Skin epidermis (tissue), 12 donors: Measurements from ENCODE around the gene BCL7B.
"Not testable (repeated sequence)": the region's sequence is repeated elsewhere in the genome, so short reads cannot be mapped to it uniquely, and the experiment has no call there.

Source experiments
- H3K27ac ChIP-seq, 21 experiments: fragments of 200-600 bp; sonication (generic) in 11 of 21; one replicate each; pipeline ENCODE4 v1.5.0; 2020; ENCODE audit warnings: mild to moderate bottlenecking in 3 of 21, inconsistent platforms in 2 of 21, moderate library complexity in 2 of 21
- H3K4me3 ChIP-seq, 7 experiments: fragments of 200-600 bp; sonication (generic) in 2 of 7; one replicate each; pipeline ENCODE4 v1.5.0; 2020; ENCODE audit warnings: inconsistent platforms in 2 of 7, mild to moderate bottlenecking in 2 of 7, moderate library complexity in 1 of 7

The BCL7B gene

GRCh38 chr7:73512018-73512780 lies 45.3 kb downstream of the BCL7B start:
- Histone ChIP-seq H3K27ac (no peak overlapping the region), H3K4me3 (no peak overlapping the region)

GRCh38 chr7:73509463-73509862 lies 48.0 kb downstream of the BCL7B start:
- Histone ChIP-seq H3K27ac (no peak overlapping the region), H3K4me3 (no peak overlapping the region)

GRCh38 chr7:73507556-73507955 lies 49.9 kb downstream of the BCL7B start:
- Histone ChIP-seq H3K27ac (no peak overlapping the region), H3K4me3 (no peak overlapping the region)

GRCh38 chr7:73504920-73505319 lies 52.6 kb downstream of the BCL7B start:
- no peak overlapping the region for H3K4me3 ChIP-seq
- no peak overlapping the region for H3K27ac ChIP-seq

GRCh38 chr7:73504017-73504416 lies 53.5 kb downstream of the BCL7B start:
- no peak overlapping the region for H3K27ac ChIP-seq
- H3K4me3 ChIP-seq = no peak overlapping the region

GRCh38 chr7:73503229-73503628 lies 54.3 kb downstream of the BCL7B start:
- H3K27ac ChIP-seq = no peak overlapping the region

GRCh38 chr7:73496626-73497025 lies 60.9 kb downstream of the BCL7B start:
- H3K4me3 ChIP-seq = no peak overlapping the region
- H3K27ac ChIP-seq = no peak overlapping the region

More at GRCh38 chr7:73503229-73503628, 54.3 kb downstream of the BCL7B start:
- H3K4me3 ChIP-seq = no peak overlapping the region

GRCh38 chr7:73495507-73495906 lies 62.0 kb downstream of the BCL7B start:
- not testable (repeated sequence) for H3K4me3 ChIP-seq, H3K27ac ChIP-seq

- no peak overlapping the region for H3K27ac ChIP-seq
- no peak overlapping the region for H3K4me3 ChIP-seq
Observed at GRCh38 chr7:73489976-73490375, 67.5 kb downstream of the BCL7B start.

- no peak overlapping the region for H3K4me3 ChIP-seq
- no peak overlapping the region for H3K27ac ChIP-seq
Observed at GRCh38 chr7:73487486-73487885, 70.0 kb downstream of the BCL7B start.
